IMR-90 (cell line): Measurements from ENCODE around the gene KCNN3.

ENCODE experiments used
- BHLHE40 ChIP-seq: fragments of 150-350 bp; IDR thresholded peaks from 2 replicates; pipeline ENCODE4 v1.6.1; 2016; ENCODE audit warnings: mild to moderate bottlenecking, low read depth, low read length
- CEBPB ChIP-seq: IDR thresholded peaks from 2 replicates; pipeline ENCODE4 v1.6.1; 2012; ENCODE audit warnings: low read depth, low read length, improper control_type of control experiment
- FOS ChIP-seq: fragments of 150-350 bp; IDR thresholded peaks from 2 replicates; pipeline ENCODE4 v1.6.1; 2016; ENCODE audit warnings: low read depth, low read length
- MAZ ChIP-seq: IDR thresholded peaks from 2 replicates; pipeline ENCODE4 v1.6.1; 2012; ENCODE audit warnings: low read depth, mild to moderate bottlenecking, low read length, improper control_type of control experiment, moderate library complexity, borderline replicate concordance
- POLR2A ChIP-seq: IDR thresholded peaks from 2 replicates; pipeline ENCODE4 v1.6.1; 2012; ENCODE audit warnings: mild to moderate bottlenecking, low read depth, low read length
- RAD21 ChIP-seq: IDR thresholded peaks from 2 replicates; pipeline ENCODE4 v1.6.1; 2012; ENCODE audit warnings: low read length, improper control_type of control experiment
- RCOR1 ChIP-seq: IDR thresholded peaks from 2 replicates; pipeline ENCODE4 v1.6.1; 2012; ENCODE audit warnings: mild to moderate bottlenecking, low read length, improper control_type of control experiment; ENCODE audit not compliant: insufficient replicate concordance
- RFX5 ChIP-seq: IDR thresholded peaks from 2 replicates; pipeline ENCODE4 v1.8.0; 2012; ENCODE audit warnings: low read depth, mild to moderate bottlenecking, low read length, moderate library complexity
- SMC3 ChIP-seq: fragments of 150-350 bp; IDR thresholded peaks from 2 replicates; pipeline ENCODE4 v1.6.1; 2016; ENCODE audit warnings: low read depth, mild to moderate bottlenecking, antibody characterized with exemption, low read length, moderate library complexity
- TF ChIP-seq, protein P1 (sequence below): conservative IDR thresholded peaks from 2 replicates; pipeline ENCODE4 v1.5.1; 2012; ENCODE audit warnings: mild to moderate bottlenecking, low read depth, low read length, improper control_type of control experiment

DNA sequence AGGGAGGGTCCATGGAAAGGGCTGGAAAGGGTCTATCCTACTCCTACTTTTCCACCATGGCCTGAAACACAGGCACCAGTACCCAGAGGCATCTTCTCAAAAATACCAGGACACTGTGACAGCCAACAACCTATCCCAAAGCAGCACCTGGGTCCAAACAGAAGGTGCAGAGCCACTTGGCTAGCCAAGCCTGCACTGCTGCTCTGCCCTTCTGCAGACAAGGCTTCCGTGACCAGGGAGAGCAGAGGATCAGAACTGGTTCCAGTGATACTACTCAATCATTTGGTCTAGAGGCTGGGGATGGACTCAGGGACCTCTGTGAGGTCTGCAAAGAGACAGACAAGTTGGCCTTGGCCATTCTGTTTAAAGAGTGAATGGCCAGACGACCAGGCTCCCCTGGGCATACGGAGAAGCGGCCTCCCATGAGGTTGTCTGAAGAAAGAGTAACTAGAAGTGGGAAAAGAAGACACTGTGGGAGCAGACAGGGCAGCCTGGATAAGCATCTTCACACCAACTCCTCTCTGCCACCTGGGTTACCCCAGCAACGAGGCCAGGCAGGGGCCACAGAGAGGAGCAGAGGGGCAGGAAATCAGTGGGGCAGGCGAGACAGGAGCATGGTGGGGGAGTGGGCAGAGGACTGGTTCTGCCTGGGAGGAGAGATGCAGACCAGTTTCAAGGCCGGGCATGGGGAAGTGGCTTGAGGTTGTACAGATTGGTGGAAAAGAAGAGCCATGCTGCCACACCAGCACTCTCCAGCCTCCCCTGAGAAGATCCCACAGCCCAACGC lies 5.7 kb downstream of the KCNN3 start:
- no peak for TF ChIP-seq RAD21
- TF ChIP-seq, protein P1, sequence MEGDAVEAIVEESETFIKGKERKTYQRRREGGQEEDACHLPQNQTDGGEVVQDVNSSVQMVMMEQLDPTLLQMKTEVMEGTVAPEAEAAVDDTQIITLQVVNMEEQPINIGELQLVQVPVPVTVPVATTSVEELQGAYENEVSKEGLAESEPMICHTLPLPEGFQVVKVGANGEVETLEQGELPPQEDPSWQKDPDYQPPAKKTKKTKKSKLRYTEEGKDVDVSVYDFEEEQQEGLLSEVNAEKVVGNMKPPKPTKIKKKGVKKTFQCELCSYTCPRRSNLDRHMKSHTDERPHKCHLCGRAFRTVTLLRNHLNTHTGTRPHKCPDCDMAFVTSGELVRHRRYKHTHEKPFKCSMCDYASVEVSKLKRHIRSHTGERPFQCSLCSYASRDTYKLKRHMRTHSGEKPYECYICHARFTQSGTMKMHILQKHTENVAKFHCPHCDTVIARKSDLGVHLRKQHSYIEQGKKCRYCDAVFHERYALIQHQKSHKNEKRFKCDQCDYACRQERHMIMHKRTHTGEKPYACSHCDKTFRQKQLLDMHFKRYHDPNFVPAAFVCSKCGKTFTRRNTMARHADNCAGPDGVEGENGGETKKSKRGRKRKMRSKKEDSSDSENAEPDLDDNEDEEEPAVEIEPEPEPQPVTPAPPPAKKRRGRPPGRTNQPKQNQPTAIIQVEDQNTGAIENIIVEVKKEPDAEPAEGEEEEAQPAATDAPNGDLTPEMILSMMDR = no peak
- no peak for TF ChIP-seq BHLHE40
- no peak for TF ChIP-seq RFX5
- TF ChIP-seq SMC3 = no peak
- TF ChIP-seq CEBPB = no peak
- no peak for TF ChIP-seq POLR2A
- no peak for TF ChIP-seq MAZ
- TF ChIP-seq RCOR1 = no peak
- TF ChIP-seq FOS = no peak
